Esophagus muscularis mucosa (tissue), 4 donors: Measurements from ENCODE around the gene TDRD12. TPM values are rescaled to one million over a fixed set of nuclear protein-coding genes. Genes with fewer than 3 reads are reported as not detected.

Experiments
- DNase-seq: peaks from one replicate; pipeline ENCODE4 v3.0.0-alpha.2; 2017; ENCODE audit errors: extremely low spot score
- H3K27ac ChIP-seq, 4 donors: fragments of 200-600 bp; sonication (generic); replicated peaks in 1 of 4; 1 replicate in 3 of 4; 2 replicates in 1 of 4; pipeline ENCODE4 v1.5.1; 2016 to 2019; ENCODE audit warnings: mild to moderate bottlenecking in 1 of 4
- H3K27me3 ChIP-seq, 4 donors: fragments of 200-600 bp; sonication (generic); one replicate each; pipeline versions ENCODE4 v1.5.1 to v1.6.0; 2016 to 2019
- H3K36me3 ChIP-seq, 4 donors: fragments of 200-600 bp; sonication (generic); one replicate each; pipeline ENCODE4 v1.5.1; 2016 to 2019
- H3K4me1 ChIP-seq, 4 donors: fragments of 200-600 bp; sonication (generic); one replicate each; pipeline ENCODE4 v1.5.1; 2016 to 2019
- H3K4me3 ChIP-seq, 4 donors: fragments of 200-600 bp; sonication (generic); 1 replicate in 2 of 4; 2 replicates in 2 of 4; pipeline ENCODE4 v1.5.1; 2016 to 2019; ENCODE audit warnings: mild to moderate bottlenecking in 4 of 4, moderate library complexity in 1 of 4
- H3K9me3 ChIP-seq, 4 donors: fragments of 200-600 bp; sonication (generic); 1 replicate in 3 of 4; 2 replicates in 1 of 4; pipeline ENCODE4 v1.5.1; 2016 to 2019
- CTCF ChIP-seq, 3 experiments: fragments of 200-600 bp in 2 of 3; fragments of 450-650 bp in 1 of 3; sonication (generic) in 2 of 3; IDR thresholded peaks; one replicate each; pipeline ENCODE4 v1.5.1; 2017 to 2019; ENCODE audit warnings: antibody characterized with exemption in 3 of 3, mild to moderate bottlenecking in 2 of 3, moderate library complexity in 1 of 3
- EP300 ChIP-seq: sonication (generic); formaldehyde crosslinking; IDR thresholded peaks from one replicate; pipeline ENCODE4 v1.6.1; 2017; ENCODE audit warnings: antibody characterized with exemption
- POLR2A ChIP-seq: fragments of 450-650 bp; IDR thresholded peaks from one replicate; pipeline ENCODE4 v1.6.1; 2017; ENCODE audit warnings: antibody characterized with exemption, moderate library complexity, mild to moderate bottlenecking, low read depth
- POLR2AphosphoS5 ChIP-seq, 2 donors: sonication (generic); formaldehyde crosslinking; IDR thresholded peaks; one replicate each; pipeline ENCODE4 v1.6.1; 2017; ENCODE audit warnings: antibody characterized with exemption in 2 of 2
- whole genome bisulfite sequencing: methylation state at CpG from one replicate; pipeline ENCODE4 v1.1.5; 2018; 5-methylcytosine and 5-hydroxymethylcytosine counted together
- intact Hi-C: fragments of 100-400 bp; cut with DNase I; formaldehyde crosslinking; loops from one replicate; pipeline ENCODE4 v1.15.1; 2023
- total RNA-seq, 4 donors: library from RNA; depleted of rRNA; stranded (reverse); fragments of >200 nt; gene quantifications; one replicate each; pipeline versions ENCODE4 v1.1.0 to v1.2.1, GENCODE V29; 2016

Gene TDRD12, protein sequence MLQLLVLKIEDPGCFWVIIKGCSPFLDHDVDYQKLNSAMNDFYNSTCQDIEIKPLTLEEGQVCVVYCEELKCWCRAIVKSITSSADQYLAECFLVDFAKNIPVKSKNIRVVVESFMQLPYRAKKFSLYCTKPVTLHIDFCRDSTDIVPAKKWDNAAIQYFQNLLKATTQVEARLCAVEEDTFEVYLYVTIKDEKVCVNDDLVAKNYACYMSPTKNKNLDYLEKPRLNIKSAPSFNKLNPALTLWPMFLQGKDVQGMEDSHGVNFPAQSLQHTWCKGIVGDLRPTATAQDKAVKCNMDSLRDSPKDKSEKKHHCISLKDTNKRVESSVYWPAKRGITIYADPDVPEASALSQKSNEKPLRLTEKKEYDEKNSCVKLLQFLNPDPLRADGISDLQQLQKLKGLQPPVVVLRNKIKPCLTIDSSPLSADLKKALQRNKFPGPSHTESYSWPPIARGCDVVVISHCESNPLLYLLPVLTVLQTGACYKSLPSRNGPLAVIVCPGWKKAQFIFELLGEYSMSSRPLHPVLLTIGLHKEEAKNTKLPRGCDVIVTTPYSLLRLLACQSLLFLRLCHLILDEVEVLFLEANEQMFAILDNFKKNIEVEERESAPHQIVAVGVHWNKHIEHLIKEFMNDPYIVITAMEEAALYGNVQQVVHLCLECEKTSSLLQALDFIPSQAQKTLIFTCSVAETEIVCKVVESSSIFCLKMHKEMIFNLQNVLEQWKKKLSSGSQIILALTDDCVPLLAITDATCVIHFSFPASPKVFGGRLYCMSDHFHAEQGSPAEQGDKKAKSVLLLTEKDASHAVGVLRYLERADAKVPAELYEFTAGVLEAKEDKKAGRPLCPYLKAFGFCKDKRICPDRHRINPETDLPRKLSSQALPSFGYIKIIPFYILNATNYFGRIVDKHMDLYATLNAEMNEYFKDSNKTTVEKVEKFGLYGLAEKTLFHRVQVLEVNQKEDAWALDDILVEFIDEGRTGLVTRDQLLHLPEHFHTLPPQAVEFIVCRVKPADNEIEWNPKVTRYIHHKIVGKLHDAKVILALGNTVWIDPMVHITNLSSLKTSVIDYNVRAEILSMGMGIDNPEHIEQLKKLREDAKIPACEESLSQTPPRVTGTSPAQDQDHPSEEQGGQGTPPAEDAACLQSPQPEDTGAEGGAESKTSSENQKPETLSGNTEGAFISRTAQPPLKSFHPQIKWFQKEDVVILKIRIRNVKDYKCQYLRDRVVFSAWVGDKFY (N-terminal part only)
- 1 to 10 TPM in 2 of 4 donors, under 1 TPM in 1, not detected in 1; 0.83 to 1.6 (median 1.3) TPM for total RNA-seq

GRCh38 chr19:32719611-32720059, at the start of gene TDRD12:
TDRD12 (plus strand) TSS chr19:32719767; CDS start chr19:32720073, 306 bp downstream.
- peaks cover 0 to 15% (median 8%) of the 10 kb centered on the region in 4 donors for H3K36me3 ChIP-seq
- no peaks in the 10 kb centered on the region for H3K27me3 ChIP-seq
- DNase-seq = no peak
- no peak within 1 kb of the TSS for H3K4me3 ChIP-seq
- peaks cover 0 to 5% (median 2%) of the 10 kb centered on the region in 4 donors for H3K4me1 ChIP-seq
- no peak within 1 kb of the TSS for H3K27ac ChIP-seq
- WGBS = 90% methylated on average over 28 of the region's 44 CpGs
- no peak for TF ChIP-seq POLR2AphosphoS5 (IDR thresholded peaks at IDR 0.05)
- TF ChIP-seq EP300 = no peak
- TF ChIP-seq CTCF (IDR thresholded peaks at IDR 0.05) = no peak
- no peak for TF ChIP-seq POLR2A
- intact Hi-C loops = no loop called here
- H3K9me3 ChIP-seq = no peaks in the 10 kb centered on the region

- WGBS = 81% methylated on average over 14 of the region's 14 CpGs
- Histone ChIP-seq H3K36me3 (peaks cover 0 to 11% (median 2%) of the 10 kb centered on the region in 4 donors), H3K4me1 (peaks cover 36 to 64% (median 46%) of the 10 kb centered on the region in 4 donors), H3K27me3 (peaks cover 0 to 13% (median 0%) of the 10 kb centered on the region in 4 donors), H3K27ac (no peak overlapping the region), H3K9me3 (no peaks in the 10 kb centered on the region), H3K4me3 (no peak overlapping the region)
- intact Hi-C loops = no loop called here
- TF ChIP-seq POLR2A = no peak
- no peak for TF ChIP-seq POLR2AphosphoS5 (IDR thresholded peaks at IDR 0.05)
- no peak for TF ChIP-seq EP300
- TF ChIP-seq CTCF (IDR thresholded peaks at IDR 0.05) = no peak
- DNase-seq = no peak
Observed at GRCh38 chr19:32671883-32672593, 47.5 kb upstream of the TDRD12 start.

DNA sequence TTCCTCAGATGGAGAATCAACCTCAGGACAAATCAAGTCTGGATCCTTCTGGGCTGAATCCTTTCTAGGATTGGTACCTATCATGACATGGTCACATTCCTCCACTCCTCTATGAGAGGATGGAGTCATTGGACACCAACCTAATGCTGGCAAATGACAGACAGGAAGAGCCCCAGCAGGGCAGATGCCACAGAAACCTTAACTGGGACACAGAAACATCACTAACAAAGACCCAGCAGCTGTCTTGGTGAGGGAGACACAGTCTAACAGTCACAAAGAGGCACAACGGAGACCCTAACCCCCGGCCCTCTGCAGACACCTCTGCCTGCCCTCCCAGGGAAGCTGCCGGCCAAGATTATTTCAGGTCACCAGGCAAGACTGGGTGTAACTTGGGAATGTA, 46.7 kb upstream of the TDRD12 start:
- intact Hi-C loops = no loop called here
- Histone ChIP-seq H3K27me3 (peaks cover 0 to 13% (median 0%) of the 10 kb centered on the region in 4 donors), H3K27ac (no peak overlapping the region), H3K4me3 (no peak overlapping the region), H3K36me3 (peaks cover 0 to 7% (median 0%) of the 10 kb centered on the region in 4 donors), H3K4me1 (peaks cover 40 to 71% (median 52%) of the 10 kb centered on the region in 4 donors), H3K9me3 (no peaks in the 10 kb centered on the region)
- TF ChIP-seq POLR2AphosphoS5 (IDR thresholded peaks at IDR 0.05) = no peak
- no peak for TF ChIP-seq CTCF (IDR thresholded peaks at IDR 0.05)
- TF ChIP-seq POLR2A = no peak
- TF ChIP-seq EP300 = no peak
- WGBS = 74% methylated on average over 3 of the region's 3 CpGs
- DNase-seq = no peak

- H3K4me3 ChIP-seq = peak overlapping the region; percentile 24 to 95 (median 82)
- H3K9me3 ChIP-seq = no peaks in the 10 kb centered on the region
- H3K36me3 ChIP-seq = peaks cover 0 to 7% (median 0%) of the 10 kb centered on the region in 4 donors
- intact Hi-C loops = no loop called here
- TF ChIP-seq EP300 = no peak
- TF ChIP-seq POLR2AphosphoS5 (IDR thresholded peaks at IDR 0.05) = no peak
- no peak for TF ChIP-seq CTCF (IDR thresholded peaks at IDR 0.05)
- no peak for TF ChIP-seq POLR2A
- 84% methylated on average over 10 of the region's 10 CpGs for WGBS
- peaks cover 0 to 13% (median 0%) of the 10 kb centered on the region in 4 donors for H3K27me3 ChIP-seq
- no peak for DNase-seq
- H3K4me1 ChIP-seq = peaks cover 36 to 71% (median 52%) of the 10 kb centered on the region in 4 donors
- no peak overlapping the region for H3K27ac ChIP-seq
Observed at GRCh38 chr19:32673573-32673972, 46.0 kb upstream of the TDRD12 start.
